ENCODE data around the gene CRADD. TPM values are rescaled to one million over a fixed set of nuclear protein-coding genes. Genes with fewer than 3 reads are reported as not detected.
"Not testable (repeated sequence)": the region's sequence is repeated elsewhere in the genome, so short reads cannot be mapped to it uniquely, and the experiment has no call there.

The CRADD gene
- total and polyA plus RNA-seq, 2 donors (not counting 3 experiments of a cell fraction or from before 2014, with no cell fraction given), result 11.7 to 14.5 TPM

- H3K36me3 ChIP-seq (ENCODE audit: control insufficient read depth in 2 of 2, extremely low read depth in 1 of 2, insufficient read depth in 2 of 2, low read length in 2 of 2); H3K27me3 ChIP-seq (ENCODE audit: control insufficient read depth in 2 of 2, insufficient read depth in 2 of 2, low read length in 2 of 2); H3K27ac ChIP-seq (ENCODE audit: insufficient read depth, low read depth, low read length); POLR2A ChIA-PET; H3K4me3 ChIP-seq (replicated peaks in 1 of 3; ENCODE audit: insufficient read depth in 1 of 3, low read depth in 1 of 3, low read length in 3 of 3); H3K9me3 ChIP-seq (replicated peaks; ENCODE audit: control insufficient read depth, insufficient read depth, low read length); DNase-seq (ENCODE audit: low read depth, low spot score); H3K79me2 ChIP-seq (ENCODE audit: control insufficient read depth, insufficient read depth, low read length); H4K20me1 ChIP-seq (replicated peaks; ENCODE audit: control insufficient read depth, extremely low read depth, insufficient read depth, low read length); BruUV-seq (replicated peaks); H2AFZ ChIP-seq (ENCODE audit: low read depth, low read length); H3K4me2 ChIP-seq (ENCODE audit: insufficient read depth, low read length); FAIRE-seq; H3K9me1 ChIP-seq (replicated peaks; ENCODE audit: control insufficient read depth, extremely low read depth, insufficient read depth, low read length); dilution Hi-C loops (cut with MboI; ENCODE audit: extremely low pct_ligation_motif_present, low sequenced_read_pairs); H3K4me1 ChIP-seq (ENCODE audit: control insufficient read depth, extremely low read depth, insufficient read depth, low read length); H3K9ac ChIP-seq (replicated peaks; ENCODE audit: extremely low read depth, insufficient read depth, low read length); intact Hi-C loops (cut with micrococcal nuclease): not testable (repeated sequence)
- CTCF ChIA-PET, result interaction anchor here (0.6 to 1.5 kb wide), 2 partner anchors 10 to 1101 kb away, joined by 3 read pairs; no protein-coding TSS in a partner anchor
These were observed 208.9 kb downstream of the CRADD start for GRCh38 chr12:93885973-93886532.

GRCh38 chr12:93886533-93887511 is 209.6 kb downstream of the CRADD start:
- TF ChIP-seq POLR2A (IDR thresholded peaks at IDR 0.05; ENCODE audit: low read depth, low read length), result no peak
- TF ChIP-seq FOS (IDR thresholded peaks at IDR 0.05; ENCODE audit: borderline replicate concordance, insufficient read depth, low read length), result no peak
- TF ChIP-seq MYC (IDR thresholded peaks at IDR 0.05; ENCODE audit: low read depth, low read length), result no peak
- TF ChIP-seq GATA2 (IDR thresholded peaks at IDR 0.05; ENCODE audit: insufficient read depth, insufficient read length, low read depth, low read length), result no peak
- TF ChIP-seq JUN (IDR thresholded peaks at IDR 0.05; ENCODE audit: borderline replicate concordance, insufficient read depth, insufficient read length, low read depth), result no peak
- TF ChIP-seq MAX (IDR thresholded peaks at IDR 0.05; ENCODE audit: insufficient read depth, insufficient read length), result no peak
- no peak for TF ChIP-seq EZH2 (IDR thresholded peaks at IDR 0.05; ENCODE audit: borderline replicate concordance, low read depth, low read length, severe bottlenecking)
- TF ChIP-seq POLR2AphosphoS5 (IDR thresholded peaks at IDR 0.05; ENCODE audit: insufficient read depth, low read depth, low read length), result no peak
- no peak for TF ChIP-seq CTCF (IDR thresholded peaks at IDR 0.05; ENCODE audit: extremely low read depth in 1 of 2, insufficient read depth in 1 of 2, low read depth in 1 of 2, low read length in 2 of 2)
- no TSS peak for BruUV-seq (replicated peaks)
- H2AFZ ChIP-seq (ENCODE audit: low read depth, low read length), result no peak overlapping the region
- FAIRE-seq (no peak), DNase-seq (ENCODE audit: low read depth, low spot score) (no peak)
- no peak overlapping the region for H3K27ac ChIP-seq (ENCODE audit: insufficient read depth, low read depth, low read length)
- no peaks in the 10 kb centered on the region for H3K9me1 ChIP-seq (replicated peaks; ENCODE audit: control insufficient read depth, extremely low read depth, insufficient read depth, low read length)
- no peaks in the 10 kb centered on the region for H3K4me1 ChIP-seq (ENCODE audit: control insufficient read depth, extremely low read depth, insufficient read depth, low read length)
- no peaks in the 10 kb centered on the region for H4K20me1 ChIP-seq (replicated peaks; ENCODE audit: control insufficient read depth, extremely low read depth, insufficient read depth, low read length)
- no peak overlapping the region for H3K9ac ChIP-seq (replicated peaks; ENCODE audit: extremely low read depth, insufficient read depth, low read length)
- ChIA-PET POLR2A (no interaction called here), CTCF (interaction anchor here (1.5 kb wide), 1 partner anchor 9 kb away, joined by 3 read pairs; no protein-coding TSS in a partner anchor)
- intact Hi-C loops (cut with micrococcal nuclease) (no loop called here), dilution Hi-C loops (cut with MboI; ENCODE audit: extremely low pct_ligation_motif_present, low sequenced_read_pairs) (no loop called here)
- no peak overlapping the region for H3K4me2 ChIP-seq (ENCODE audit: insufficient read depth, low read length)
- H3K79me2 ChIP-seq (ENCODE audit: control insufficient read depth, insufficient read depth, low read length), result no peaks in the 10 kb centered on the region
- no peaks in the 10 kb centered on the region for H3K36me3 ChIP-seq (ENCODE audit: control insufficient read depth in 2 of 2, extremely low read depth in 1 of 2, insufficient read depth in 2 of 2, low read length in 2 of 2)
- H3K27me3 ChIP-seq (ENCODE audit: control insufficient read depth in 2 of 2, insufficient read depth in 2 of 2, low read length in 2 of 2), result no peaks in the 10 kb centered on the region
- no peaks in the 10 kb centered on the region for H3K9me3 ChIP-seq (replicated peaks; ENCODE audit: control insufficient read depth, insufficient read depth, low read length)
- no peak overlapping the region for H3K4me3 ChIP-seq (replicated peaks in 1 of 3; ENCODE audit: insufficient read depth in 1 of 3, low read depth in 1 of 3, low read length in 3 of 3)
